ENCODE measurements around the gene HSPA1A. TPM values are rescaled to one million over a fixed set of nuclear protein-coding genes. Genes with fewer than 3 reads are reported as not detected.

HSPA1A gene
- total and polyA plus RNA-seq, 9 of the 15 experiments (the other 6 are each of a cell fraction or from before 2014, with no cell fraction given) = 2.2 to 273 (median 107) TPM

GRCh38 chr6:31771992-31772358, 43.4 kb upstream of the HSPA1A start (continued):
- TF ChIP-seq, protein P1, sequence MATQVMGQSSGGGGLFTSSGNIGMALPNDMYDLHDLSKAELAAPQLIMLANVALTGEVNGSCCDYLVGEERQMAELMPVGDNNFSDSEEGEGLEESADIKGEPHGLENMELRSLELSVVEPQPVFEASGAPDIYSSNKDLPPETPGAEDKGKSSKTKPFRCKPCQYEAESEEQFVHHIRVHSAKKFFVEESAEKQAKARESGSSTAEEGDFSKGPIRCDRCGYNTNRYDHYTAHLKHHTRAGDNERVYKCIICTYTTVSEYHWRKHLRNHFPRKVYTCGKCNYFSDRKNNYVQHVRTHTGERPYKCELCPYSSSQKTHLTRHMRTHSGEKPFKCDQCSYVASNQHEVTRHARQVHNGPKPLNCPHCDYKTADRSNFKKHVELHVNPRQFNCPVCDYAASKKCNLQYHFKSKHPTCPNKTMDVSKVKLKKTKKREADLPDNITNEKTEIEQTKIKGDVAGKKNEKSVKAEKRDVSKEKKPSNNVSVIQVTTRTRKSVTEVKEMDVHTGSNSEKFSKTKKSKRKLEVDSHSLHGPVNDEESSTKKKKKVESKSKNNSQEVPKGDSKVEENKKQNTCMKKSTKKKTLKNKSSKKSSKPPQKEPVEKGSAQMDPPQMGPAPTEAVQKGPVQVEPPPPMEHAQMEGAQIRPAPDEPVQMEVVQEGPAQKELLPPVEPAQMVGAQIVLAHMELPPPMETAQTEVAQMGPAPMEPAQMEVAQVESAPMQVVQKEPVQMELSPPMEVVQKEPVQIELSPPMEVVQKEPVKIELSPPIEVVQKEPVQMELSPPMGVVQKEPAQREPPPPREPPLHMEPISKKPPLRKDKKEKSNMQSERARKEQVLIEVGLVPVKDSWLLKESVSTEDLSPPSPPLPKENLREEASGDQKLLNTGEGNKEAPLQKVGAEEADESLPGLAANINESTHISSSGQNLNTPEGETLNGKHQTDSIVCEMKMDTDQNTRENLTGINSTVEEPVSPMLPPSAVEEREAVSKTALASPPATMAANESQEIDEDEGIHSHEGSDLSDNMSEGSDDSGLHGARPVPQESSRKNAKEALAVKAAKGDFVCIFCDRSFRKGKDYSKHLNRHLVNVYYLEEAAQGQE (IDR thresholded peaks at IDR 0.05; ENCODE audit: borderline replicate concordance) = no peak
- TF ChIP-seq, protein P1 (CRISPR knock-in tag; IDR thresholded peaks at IDR 0.05; ENCODE audit: low read depth) = no peak
- no peak for TF ChIP-seq ZNF224 (CRISPR knock-in tag; IDR thresholded peaks at IDR 0.05)
- TF ChIP-seq YY1 (IDR thresholded peaks at IDR 0.05; ENCODE audit: borderline replicate concordance in 1 of 3, control insufficient read depth in 1 of 3, extremely low read depth in 1 of 3, insufficient read depth in 3 of 3, insufficient read length in 1 of 3, insufficient replicate concordance in 2 of 3, low read depth in 1 of 3, low read length in 2 of 3) = peak in 1 of 3 experiments; percentile 79
- no peak for TF ChIP-seq NFYB (IDR thresholded peaks at IDR 0.05; ENCODE audit: extremely low read depth, insufficient read length)
- TF ChIP-seq MYC (IDR thresholded peaks at IDR 0.05; ENCODE audit: low read depth, low read length) = peak; percentile 35; the same call in 1 of the 2 replicates
- TF ChIP-seq MYC (CRISPR knock-in tag; IDR thresholded peaks at IDR 0.05; ENCODE audit: borderline replicate concordance, low read depth) = no peak
- TF ChIP-seq, protein P2, sequence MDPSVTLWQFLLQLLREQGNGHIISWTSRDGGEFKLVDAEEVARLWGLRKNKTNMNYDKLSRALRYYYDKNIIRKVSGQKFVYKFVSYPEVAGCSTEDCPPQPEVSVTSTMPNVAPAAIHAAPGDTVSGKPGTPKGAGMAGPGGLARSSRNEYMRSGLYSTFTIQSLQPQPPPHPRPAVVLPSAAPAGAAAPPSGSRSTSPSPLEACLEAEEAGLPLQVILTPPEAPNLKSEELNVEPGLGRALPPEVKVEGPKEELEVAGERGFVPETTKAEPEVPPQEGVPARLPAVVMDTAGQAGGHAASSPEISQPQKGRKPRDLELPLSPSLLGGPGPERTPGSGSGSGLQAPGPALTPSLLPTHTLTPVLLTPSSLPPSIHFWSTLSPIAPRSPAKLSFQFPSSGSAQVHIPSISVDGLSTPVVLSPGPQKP (CRISPR knock-in tag; IDR thresholded peaks at IDR 0.05) = no peak
- no peak for TF ChIP-seq ZNF146 (CRISPR knock-in tag; IDR thresholded peaks at IDR 0.05; ENCODE audit: unreplicated experiment)
- TF ChIP-seq ZNF175 (CRISPR knock-in tag; IDR thresholded peaks at IDR 0.05; ENCODE audit: low read depth) = no peak
- no peak for TF ChIP-seq AFF4 (CRISPR knock-in tag; IDR thresholded peaks at IDR 0.05)
- peak; percentile 69; the same call in 1 of the 2 replicates for TF ChIP-seq BHLHE40 (IDR thresholded peaks at IDR 0.05; ENCODE audit: low read length)
- TF ChIP-seq ATF3 (IDR thresholded peaks at IDR 0.05) = peak; percentile 8; the same call in 1 of the 2 replicates
- TF ChIP-seq ATF3 (CRISPR knock-in tag; conservative IDR thresholded peaks at IDR 0.05) = no peak
